ENCODE measurements around the gene KRTAP10-11.

The KRTAP10-11 gene

DNA sequence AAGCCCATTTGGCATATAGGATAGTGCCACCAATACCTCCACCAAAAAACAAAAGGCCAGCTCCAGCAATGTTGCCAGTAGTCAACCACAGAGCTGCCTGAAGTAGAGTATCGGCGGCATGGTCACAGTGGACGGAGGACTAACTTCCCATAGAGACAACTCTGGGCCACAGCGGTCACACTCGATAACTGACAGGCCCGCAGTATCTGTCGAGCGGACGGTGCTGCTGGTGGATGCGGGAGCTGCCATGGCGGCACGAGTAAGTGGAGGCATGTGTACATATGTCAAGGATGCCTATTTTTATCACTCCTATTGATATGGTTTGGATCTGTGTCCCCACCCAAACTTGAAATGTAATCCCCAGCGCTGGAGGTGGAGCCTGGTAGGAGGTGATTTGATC lies 31.7 kb downstream of the KRTAP10-11 start:
- Histone ChIP-seq H3K4me3 (ENCODE audit: low read depth in 1 of 2, low read length in 1 of 2) (no peak overlapping the region), H3K27ac (no peak overlapping the region), H3K27me3 (peaks cover 4% of the 10 kb centered on the region), H3K36me3 (no peaks in the 10 kb centered on the region), H3K4me1 (ENCODE audit: control insufficient read depth in 1 of 2, insufficient read depth in 1 of 2, low read depth in 1 of 2, low read length in 1 of 2) (no peaks in the 10 kb centered on the region), H3K9me3 (no peaks in the 10 kb centered on the region)
- TF ChIP-seq, protein P1, sequence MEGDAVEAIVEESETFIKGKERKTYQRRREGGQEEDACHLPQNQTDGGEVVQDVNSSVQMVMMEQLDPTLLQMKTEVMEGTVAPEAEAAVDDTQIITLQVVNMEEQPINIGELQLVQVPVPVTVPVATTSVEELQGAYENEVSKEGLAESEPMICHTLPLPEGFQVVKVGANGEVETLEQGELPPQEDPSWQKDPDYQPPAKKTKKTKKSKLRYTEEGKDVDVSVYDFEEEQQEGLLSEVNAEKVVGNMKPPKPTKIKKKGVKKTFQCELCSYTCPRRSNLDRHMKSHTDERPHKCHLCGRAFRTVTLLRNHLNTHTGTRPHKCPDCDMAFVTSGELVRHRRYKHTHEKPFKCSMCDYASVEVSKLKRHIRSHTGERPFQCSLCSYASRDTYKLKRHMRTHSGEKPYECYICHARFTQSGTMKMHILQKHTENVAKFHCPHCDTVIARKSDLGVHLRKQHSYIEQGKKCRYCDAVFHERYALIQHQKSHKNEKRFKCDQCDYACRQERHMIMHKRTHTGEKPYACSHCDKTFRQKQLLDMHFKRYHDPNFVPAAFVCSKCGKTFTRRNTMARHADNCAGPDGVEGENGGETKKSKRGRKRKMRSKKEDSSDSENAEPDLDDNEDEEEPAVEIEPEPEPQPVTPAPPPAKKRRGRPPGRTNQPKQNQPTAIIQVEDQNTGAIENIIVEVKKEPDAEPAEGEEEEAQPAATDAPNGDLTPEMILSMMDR (IDR thresholded peaks at IDR 0.05) = no peak

DNA sequence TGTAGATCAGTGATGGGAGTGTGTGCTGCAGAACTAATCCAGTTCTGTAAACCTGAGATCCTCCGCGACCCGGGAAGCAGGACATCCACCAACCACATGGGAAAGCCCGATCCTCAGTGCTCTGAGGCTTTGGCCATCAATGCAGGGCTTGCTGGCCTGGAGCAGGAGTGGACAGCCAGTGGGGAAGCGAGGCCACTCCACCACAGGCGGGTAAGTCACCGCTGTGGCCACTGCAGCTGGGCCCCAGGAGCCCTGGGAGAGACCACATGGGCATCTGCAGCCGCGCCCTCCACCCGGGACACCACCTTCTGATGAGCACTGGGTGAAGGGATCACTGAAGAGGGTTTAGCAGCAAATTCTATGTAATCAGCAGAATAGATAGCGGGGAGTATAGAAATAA lies 34.9 kb downstream of the KRTAP10-11 start:
- Histone ChIP-seq H3K27me3 (peaks cover 6% of the 10 kb centered on the region), H3K9me3 (no peaks in the 10 kb centered on the region), H3K36me3 (no peaks in the 10 kb centered on the region), H3K27ac (no peak overlapping the region), H3K4me3 (ENCODE audit: low read depth in 1 of 2, low read length in 1 of 2) (no peak overlapping the region), H3K4me1 (ENCODE audit: control insufficient read depth in 1 of 2, insufficient read depth in 1 of 2, low read depth in 1 of 2, low read length in 1 of 2) (no peaks in the 10 kb centered on the region)
- TF ChIP-seq, protein P1 (IDR thresholded peaks at IDR 0.05) = no peak

DNA sequence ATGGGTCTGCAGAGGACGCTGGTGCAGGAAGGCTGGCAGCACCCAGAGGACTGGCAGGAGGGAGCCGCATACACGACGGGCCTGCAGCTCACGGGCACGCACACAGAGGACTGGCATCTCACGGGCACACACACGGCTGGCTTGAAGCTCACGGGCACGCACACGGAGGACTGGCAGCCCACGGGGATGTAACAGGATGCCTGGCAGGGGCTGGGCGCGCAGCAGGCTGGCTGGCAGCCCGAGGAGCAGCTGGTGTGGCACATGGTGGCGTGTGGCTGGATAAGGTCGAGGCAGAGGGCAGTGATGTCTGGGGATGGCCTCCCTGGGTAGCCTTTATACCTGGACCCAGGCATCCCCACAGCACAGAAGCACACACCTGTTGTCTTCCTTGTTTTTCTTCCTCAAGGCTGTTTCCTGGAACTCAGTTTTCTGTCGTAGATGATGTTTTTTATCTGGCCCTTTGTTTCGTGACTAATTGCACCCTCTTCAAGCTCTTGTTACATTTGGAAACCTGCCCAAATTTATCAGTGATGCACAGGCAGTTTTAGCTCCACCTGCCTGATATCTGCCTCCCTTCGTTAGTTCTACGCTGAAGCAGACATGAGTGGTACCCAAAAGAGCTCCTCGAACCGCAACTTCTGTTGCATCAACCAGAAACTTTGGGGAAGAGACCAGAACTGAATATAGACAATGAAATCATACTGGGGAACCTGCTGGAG lies 35.8 kb downstream of the KRTAP10-11 start, which contains the start of gene KRTAP12-1:
KRTAP12-1 (minus strand) TSS at position 303 of the 719 bp plus-strand sequence; CDS start at position 263, 40 bp downstream.
- TF ChIP-seq, protein P1 (IDR thresholded peaks at IDR 0.05) = no peak
- Histone ChIP-seq H3K9me3 (no peaks in the 10 kb centered on the region), H3K36me3 (no peaks in the 10 kb centered on the region), H3K4me3 (ENCODE audit: low read depth in 1 of 2, low read length in 1 of 2) (no peak within 1 kb of the TSS), H3K27me3 (peaks cover 15% of the 10 kb centered on the region), H3K4me1 (ENCODE audit: control insufficient read depth in 1 of 2, insufficient read depth in 1 of 2, low read depth in 1 of 2, low read length in 1 of 2) (no peaks in the 10 kb centered on the region), H3K27ac (no peak within 1 kb of the TSS)

DNA sequence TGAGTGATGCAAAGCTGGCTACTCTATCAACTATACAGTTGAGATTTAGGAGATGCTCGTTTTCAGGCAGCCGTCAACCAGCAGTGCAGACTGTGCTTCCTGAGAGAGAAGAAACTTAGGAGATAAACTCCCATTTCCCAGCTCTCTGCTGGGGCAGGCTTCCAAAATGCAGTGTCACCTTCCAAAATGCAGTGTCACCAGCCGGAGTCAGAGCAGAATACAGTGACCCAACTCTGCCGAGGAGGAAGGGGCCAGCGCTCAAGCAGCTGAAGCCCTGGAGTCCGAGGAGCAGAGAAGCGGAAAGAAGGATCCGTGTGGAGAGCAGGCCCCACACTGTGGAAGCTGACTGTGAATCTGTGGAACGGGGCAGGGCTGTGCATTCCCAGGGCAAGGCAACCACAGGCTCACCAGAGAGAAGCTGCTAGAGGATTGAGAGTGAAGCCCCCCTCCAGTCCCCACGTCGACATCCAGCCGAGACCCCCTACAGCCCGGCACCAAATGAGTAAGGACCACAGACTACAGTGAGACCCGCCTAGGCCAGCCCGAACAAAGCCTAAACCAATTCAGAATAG lies 36.5 kb downstream of the KRTAP10-11 start:
- H3K27ac ChIP-seq = no peak overlapping the region
- H3K27me3 ChIP-seq = peaks cover 20% of the 10 kb centered on the region
- no peaks in the 10 kb centered on the region for H3K36me3 ChIP-seq
- H3K9me3 ChIP-seq = no peaks in the 10 kb centered on the region
- H3K4me1 ChIP-seq (ENCODE audit: control insufficient read depth in 1 of 2, insufficient read depth in 1 of 2, low read depth in 1 of 2, low read length in 1 of 2) = no peaks in the 10 kb centered on the region
- TF ChIP-seq, protein P1 (IDR thresholded peaks at IDR 0.05) = no peak
- no peak overlapping the region for H3K4me3 ChIP-seq (ENCODE audit: low read depth in 1 of 2, low read length in 1 of 2)

DNA sequence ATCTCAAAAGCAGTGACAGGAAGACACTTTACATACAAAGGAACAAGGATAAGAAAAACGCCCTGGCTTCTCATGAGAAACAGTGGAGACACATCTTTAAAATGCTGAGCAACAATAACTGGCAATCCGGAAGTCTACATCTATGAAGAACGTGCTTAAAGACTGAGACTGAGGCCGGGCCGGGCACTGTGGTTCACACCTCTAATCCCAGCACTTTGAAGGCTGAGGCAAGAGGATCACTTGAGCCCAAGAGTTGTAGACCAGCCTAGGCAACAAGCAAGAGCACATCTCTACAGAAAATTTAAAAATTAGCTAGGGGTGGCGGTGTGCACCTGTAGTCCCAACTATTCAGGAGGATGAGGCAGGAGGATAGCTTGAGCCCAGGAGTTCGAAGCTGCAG lies 37.9 kb downstream of the KRTAP10-11 start:
- Histone ChIP-seq H3K9me3 (no peaks in the 10 kb centered on the region), H3K36me3 (no peaks in the 10 kb centered on the region), H3K27me3 (peaks cover 21% of the 10 kb centered on the region), H3K27ac (no peak overlapping the region), H3K4me3 (ENCODE audit: low read depth in 1 of 2, low read length in 1 of 2) (no peak overlapping the region), H3K4me1 (ENCODE audit: control insufficient read depth in 1 of 2, insufficient read depth in 1 of 2, low read depth in 1 of 2, low read length in 1 of 2) (no peaks in the 10 kb centered on the region)
- TF ChIP-seq, protein P1 (IDR thresholded peaks at IDR 0.05) = no peak
